ENCODE results near the gene LRRC8C. TPM values are rescaled to one million over a fixed set of nuclear protein-coding genes. Genes with fewer than 3 reads are reported as not detected.

The LRRC8C gene
- total and polyA plus RNA-seq, 2 of the 8 experiments (the other 6 are each of a cell fraction or from before 2014, with no cell fraction given), result 1.1 to 2.1 TPM

- TF ChIP-seq CHD7 (IDR thresholded peaks at IDR 0.05; ENCODE audit: insufficient replicate concordance, low read length), result no peak
- no peak for TF ChIP-seq SP1 (IDR thresholded peaks at IDR 0.05; ENCODE audit: low read depth, low read length)
- no peak for TF ChIP-seq RFX5 (IDR thresholded peaks at IDR 0.05; ENCODE audit: borderline replicate concordance, low read depth, low read length)
- TF ChIP-seq TAF7 (optimal IDR thresholded peaks at IDR 0.05; ENCODE audit: borderline replicate concordance, low read depth, low read length), result no peak
- no peak for TF ChIP-seq CBX5 (IDR thresholded peaks at IDR 0.05; ENCODE audit: low read depth, low read length)
Measured at GRCh38 chr1:89732643-89733222, 99.8 kb downstream of the LRRC8C start (continued).

All from H1 (cell line).